B cell (primary cell): Measurements from ENCODE around the gene PTPRC. TPM values are rescaled to one million over a fixed set of nuclear protein-coding genes. Genes with fewer than 3 reads are reported as not detected.

Experiments used
- ATAC-seq: fragments of 200-7000 bp; cut with Tn5 transposase; one replicate; pipeline ENCODE4 v1.10.0; 2021; ENCODE audit warnings: low read depth, mild to moderate bottlenecking, moderate number of reproducible peaks, moderate library complexity
- CTCF ChIA-PET: fragments of 350-600 bp; sonication (Branson Sonifier 250); formaldehyde crosslinking; loops from one replicate; lab custom pipeline; 2021; ENCODE audit warnings: antibody characterized with exemption, inconsistent platforms; lab: Charles Lee
- POLR2A ChIA-PET: fragments of 350-600 bp; sonication (Branson Sonifier 250); formaldehyde crosslinking; loops from one replicate; lab custom pipeline; 2021; ENCODE audit warnings: antibody characterized with exemption; lab: Charles Lee
- DNase-seq: peaks from one replicate; pipeline ENCODE4 v3.0.0; 2013
- H2AFZ ChIP-seq: 2 replicates; pipeline ENCODE4 v1.6.1; 2012; ENCODE audit warnings: mild to moderate bottlenecking, low read depth, low read length; ENCODE audit not compliant: insufficient read depth, poor library complexity, severe bottlenecking
- H3K27ac ChIP-seq, 2 donors: 1 replicate in 1 of 2; 2 replicates in 1 of 2; pipeline ENCODE4 v1.5.1; 2012 to 2013; ENCODE audit warnings: low read length in 2 of 2, mild to moderate bottlenecking in 2 of 2, moderate library complexity in 1 of 2
- H3K27me3 ChIP-seq, 4 experiments: fragments of 200-600 bp in 1 of 4; sonication (generic) in 1 of 4; replicated peaks in 1 of 4; 1 replicate in 2 of 4; 2 replicates in 2 of 4; pipeline versions ENCODE4 v1.6.1 to v1.7.0; 2013 to 2016; ENCODE audit warnings: low read length in 3 of 4, mild to moderate bottlenecking in 2 of 4, mixed read lengths in 1 of 4, moderate library complexity in 1 of 4; ENCODE audit not compliant: insufficient read depth in 4 of 4, control insufficient read depth in 3 of 4; ENCODE audit errors: control extremely low read depth in 1 of 4
- H3K36me3 ChIP-seq, 2 experiments: replicated peaks in 1 of 2; 1 replicate in 1 of 2; 2 replicates in 1 of 2; pipeline versions ENCODE4 v1.6.1 to v1.7.1; 2013; ENCODE audit warnings: low read length in 1 of 2; ENCODE audit not compliant: insufficient read depth in 2 of 2, control insufficient read depth in 1 of 2; ENCODE audit errors: control extremely low read depth in 1 of 2, extremely low read depth in 1 of 2
- H3K4me1 ChIP-seq, 2 donors: fragments of 200-600 bp in 1 of 2; sonication (generic) in 1 of 2; 1 replicate in 1 of 2; 2 replicates in 1 of 2; pipeline versions ENCODE4 v1.5.1 to v1.6.1; 2013 to 2017; ENCODE audit warnings: low read length in 2 of 2; ENCODE audit not compliant: control insufficient read depth in 2 of 2, insufficient read depth in 2 of 2
- H3K4me2 ChIP-seq: replicated peaks from 2 replicates; pipeline ENCODE3; 2012; ENCODE audit warnings: mild to moderate bottlenecking, low read depth, low read length; ENCODE audit not compliant: poor library complexity, severe bottlenecking
- H3K4me3 ChIP-seq, 5 experiments: fragments of 200-600 bp in 1 of 5; sonication (generic) in 1 of 5; 1 replicate in 3 of 5; 2 replicates in 2 of 5; pipeline versions ENCODE4 v1.5.1 to v1.7.0; 2011 to 2016; ENCODE audit warnings: low read length in 4 of 5, mild to moderate bottlenecking in 4 of 5, low read depth in 2 of 5, control low read depth in 1 of 5, moderate library complexity in 1 of 5; ENCODE audit not compliant: insufficient read depth in 1 of 5; ENCODE audit errors: control extremely low read depth in 1 of 5, extremely low read depth in 1 of 5
- H3K79me2 ChIP-seq: fragments of 200-600 bp; sonication (generic); one replicate; pipeline ENCODE4 v1.6.0; 2016; ENCODE audit warnings: low read length; ENCODE audit not compliant: control insufficient read depth, insufficient read depth
- H3K9ac ChIP-seq: fragments of 200-600 bp; sonication (generic); 2 replicates; pipeline ENCODE4 v1.6.1; 2017; ENCODE audit warnings: mild to moderate bottlenecking, low read length, moderate library complexity
- H3K9me3 ChIP-seq, 3 donors: one replicate each; pipeline versions ENCODE4 v1.6.1 to v1.7.1; 2013; ENCODE audit warnings: low read length in 2 of 3; ENCODE audit not compliant: control insufficient read depth in 2 of 3, insufficient read depth in 1 of 3; ENCODE audit errors: control extremely low read depth in 1 of 3
- H4K20me1 ChIP-seq: 2 replicates; pipeline ENCODE4 v1.6.0; 2012; ENCODE audit warnings: mild to moderate bottlenecking, low read length; ENCODE audit not compliant: insufficient read depth, control insufficient read depth, poor library complexity, severe bottlenecking
- H3K27ac Mint-ChIP-seq: one replicate; pipeline ENCODE4 v1.8.0; 2021; ENCODE audit warnings: mixed read lengths
- H3K27me3 Mint-ChIP-seq: one replicate; pipeline ENCODE4 v1.8.0; 2021; ENCODE audit warnings: mixed read lengths
- H3K4me1 Mint-ChIP-seq: one replicate; pipeline ENCODE4 v1.8.0; 2021; ENCODE audit warnings: mixed read lengths
- H3K4me3 Mint-ChIP-seq: one replicate; pipeline ENCODE4 v1.8.0; 2021; ENCODE audit warnings: mixed read lengths
- H3K9me3 Mint-ChIP-seq: one replicate; pipeline ENCODE4 v1.8.0; 2022; ENCODE audit warnings: mixed read lengths; ENCODE audit not compliant: insufficient read depth
- CTCF ChIP-seq: fragments of 200-600 bp; IDR thresholded peaks from one replicate; pipeline ENCODE4 v1.8.0; 2022; ENCODE audit warnings: antibody characterized with exemption, mild to moderate bottlenecking
- EZH2 ChIP-seq: IDR thresholded peaks from 2 replicates; pipeline ENCODE4 v1.6.1; 2012; ENCODE audit warnings: borderline replicate concordance, low read depth, mild to moderate bottlenecking, moderate library complexity, low read length; ENCODE audit not compliant: insufficient read depth, poor library complexity, severe bottlenecking
- WGBS: methylation state at CpG from one replicate; pipeline ENCODE4 v1.1.5; 2013; ENCODE audit warnings: missing lambda C conversion rate; ENCODE audit not compliant: insufficient coverage; 5-methylcytosine and 5-hydroxymethylcytosine counted together
- intact Hi-C: fragments of 100-400 bp; cut with micrococcal nuclease; formaldehyde crosslinking; loops from one replicate; pipeline ENCODE4 v1.10.0; 2022
- polyA plus RNA-seq: library from polyadenylated mRNA; depleted of rRNA; stranded (reverse); fragments of >200 nt; gene quantifications from 2 replicates; pipeline ENCODE4 v1.2.3, GENCODE V29; 2012
- total RNA-seq, 2 donors: library from RNA; stranded (reverse); fragments of 120-200 nt in 1 of 2; gene quantifications; 1 replicate in 1 of 2; 2 replicates in 1 of 2; pipeline versions ENCODE4 v1.2.3 to v1.2.4, GENCODE V29; 2013 to 2022

Gene PTPRC
- total and polyA plus RNA-seq, 2 donors (not counting 1 experiment from before 2014, with no cell fraction given), result 151 to 543 TPM

GRCh38 chr1:198771563-198772153 is 132.8 kb downstream of the PTPRC start:
- DNase-seq (peak; percentile 50), ATAC-seq (no peak)
- Histone ChIP-seq H3K9ac (no peak overlapping the region), H3K9me3 (no peaks in the 10 kb centered on the region), H3K4me2 (no peak overlapping the region), H3K79me2 (no peaks in the 10 kb centered on the region), H3K27me3 (no peaks in the 10 kb centered on the region), H3K4me1 (no peaks in the 10 kb centered on the region), H4K20me1 (no peaks in the 10 kb centered on the region), H2AFZ (no peak overlapping the region), H3K27ac (no peak overlapping the region), H3K36me3 (no peaks in the 10 kb centered on the region), H3K4me3 (no peak overlapping the region)
- POLR2A ChIA-PET, result no interaction called here
- CTCF ChIA-PET, result no interaction called here
- Mint-ChIP-seq H3K27ac (no peak overlapping the region), H3K4me3 (no peak overlapping the region), H3K4me1 (no peaks in the 10 kb centered on the region), H3K9me3 (no peaks in the 10 kb centered on the region), H3K27me3 (no peaks in the 10 kb centered on the region)
- WGBS, result no CpG with 5 or more reads among the region's 3 CpGs
- TF ChIP-seq EZH2 (no peak), CTCF (peak; percentile 71)
- intact Hi-C loops, result loop anchor here (1.0 to 5.0 kb wide), 3 partner anchors 341 to 779 kb away; no protein-coding TSS in a partner anchor

- intact Hi-C loops, result loop anchor here (5.0 kb wide), 2 partner anchors 340 to 470 kb away; no protein-coding TSS in a partner anchor
- no peaks in the 10 kb centered on the region for H3K9me3 Mint-ChIP-seq
- ChIA-PET POLR2A (no interaction called here), CTCF (interaction anchor here (0.7 to 2.5 kb wide), 2 partner anchors 51 to 340 kb away, joined by 3 to 8 read pairs; no protein-coding TSS in a partner anchor)
- Histone ChIP-seq H3K9me3 (no peaks in the 10 kb centered on the region), H3K27ac (no peak overlapping the region), H3K4me2 (no peak overlapping the region), H4K20me1 (no peaks in the 10 kb centered on the region), H3K27me3 (no peaks in the 10 kb centered on the region), H3K9ac (no peak overlapping the region), H3K36me3 (no peaks in the 10 kb centered on the region), H3K79me2 (no peaks in the 10 kb centered on the region), H3K4me3 (no peak overlapping the region), H2AFZ (no peak overlapping the region), H3K4me1 (no peaks in the 10 kb centered on the region)
- H3K27me3 Mint-ChIP-seq, result no peaks in the 10 kb centered on the region
- no peaks in the 10 kb centered on the region for H3K4me1 Mint-ChIP-seq
- no peak overlapping the region for H3K27ac Mint-ChIP-seq
- H3K4me3 Mint-ChIP-seq, result no peak overlapping the region
- DNase-seq (no peak), ATAC-seq (no peak)
- TF ChIP-seq CTCF (no peak), EZH2 (no peak)
Observed at GRCh38 chr1:198772626-198773025, 133.8 kb downstream of the PTPRC start.
